22Rv1 (cell line): ENCODE results near the gene CEBPE.

ENCODE experiments used
- H3K27ac ChIP-seq: fragments of 450-650 bp; 2 replicates; pipeline ENCODE4 v1.5.1; 2017
- ZFX ChIP-seq: fragments of 450-650 bp; IDR thresholded peaks from 2 replicates; pipeline ENCODE4 v1.6.1; 2017; ENCODE audit warnings: antibody characterized with exemption, borderline replicate concordance
- TF ChIP-seq, protein P1 (sequence below): fragments of 450-650 bp; IDR thresholded peaks from 2 replicates; pipeline ENCODE4 v1.5.1; 2017; ENCODE audit warnings: mild to moderate bottlenecking

CEBPE gene

DNA sequence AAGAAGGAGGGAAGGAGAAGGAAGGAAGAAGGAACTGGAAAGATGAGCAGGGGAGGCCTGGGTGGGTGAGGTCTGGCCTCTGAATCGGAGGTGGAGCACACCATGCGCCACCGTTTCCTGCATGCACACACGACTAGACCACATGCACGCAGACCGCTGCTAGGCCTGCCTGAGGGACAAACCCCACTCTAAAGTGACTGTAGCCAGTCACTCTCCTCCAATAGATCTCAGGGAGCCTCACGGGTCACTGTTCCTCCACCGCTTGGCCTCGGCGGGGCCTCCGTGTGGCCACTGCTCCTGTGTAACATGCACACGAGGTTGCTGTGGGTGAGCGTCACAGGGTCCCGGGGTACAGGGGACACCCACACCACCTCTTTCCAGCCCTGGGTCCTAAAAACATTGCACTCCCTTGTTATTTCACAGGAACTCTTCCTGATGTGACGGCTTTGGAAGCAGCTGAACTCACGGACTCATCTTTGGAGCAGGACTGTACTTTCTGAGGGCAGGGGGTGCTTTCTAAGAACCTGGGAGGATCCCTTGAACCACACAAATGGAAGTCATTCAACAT is 17.6 kb upstream of the CEBPE start:
- no peak for TF ChIP-seq ZFX
- TF ChIP-seq, protein P1, sequence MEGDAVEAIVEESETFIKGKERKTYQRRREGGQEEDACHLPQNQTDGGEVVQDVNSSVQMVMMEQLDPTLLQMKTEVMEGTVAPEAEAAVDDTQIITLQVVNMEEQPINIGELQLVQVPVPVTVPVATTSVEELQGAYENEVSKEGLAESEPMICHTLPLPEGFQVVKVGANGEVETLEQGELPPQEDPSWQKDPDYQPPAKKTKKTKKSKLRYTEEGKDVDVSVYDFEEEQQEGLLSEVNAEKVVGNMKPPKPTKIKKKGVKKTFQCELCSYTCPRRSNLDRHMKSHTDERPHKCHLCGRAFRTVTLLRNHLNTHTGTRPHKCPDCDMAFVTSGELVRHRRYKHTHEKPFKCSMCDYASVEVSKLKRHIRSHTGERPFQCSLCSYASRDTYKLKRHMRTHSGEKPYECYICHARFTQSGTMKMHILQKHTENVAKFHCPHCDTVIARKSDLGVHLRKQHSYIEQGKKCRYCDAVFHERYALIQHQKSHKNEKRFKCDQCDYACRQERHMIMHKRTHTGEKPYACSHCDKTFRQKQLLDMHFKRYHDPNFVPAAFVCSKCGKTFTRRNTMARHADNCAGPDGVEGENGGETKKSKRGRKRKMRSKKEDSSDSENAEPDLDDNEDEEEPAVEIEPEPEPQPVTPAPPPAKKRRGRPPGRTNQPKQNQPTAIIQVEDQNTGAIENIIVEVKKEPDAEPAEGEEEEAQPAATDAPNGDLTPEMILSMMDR = no peak
- H3K27ac ChIP-seq = no peak overlapping the region

DNA sequence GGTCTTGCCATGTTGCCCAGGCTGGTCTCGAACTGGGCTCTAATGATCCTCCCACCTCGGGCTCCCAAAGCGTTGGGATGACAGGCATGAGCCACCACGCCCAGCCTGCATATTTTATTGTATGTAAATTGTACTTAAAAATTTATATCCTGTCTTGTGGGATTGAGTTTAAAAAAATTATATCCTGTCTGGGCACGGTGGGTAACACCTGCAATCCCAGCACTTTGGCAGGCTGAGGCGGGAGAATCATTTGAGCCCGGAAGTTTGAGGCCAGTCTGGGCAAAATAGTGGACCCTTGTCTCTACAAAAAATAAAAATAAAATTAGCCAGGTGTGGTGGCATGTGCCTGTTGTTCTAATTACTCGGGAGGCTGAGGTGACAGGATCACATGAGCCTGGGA is 13.9 kb upstream of the CEBPE start:
- no peak overlapping the region for H3K27ac ChIP-seq

DNA sequence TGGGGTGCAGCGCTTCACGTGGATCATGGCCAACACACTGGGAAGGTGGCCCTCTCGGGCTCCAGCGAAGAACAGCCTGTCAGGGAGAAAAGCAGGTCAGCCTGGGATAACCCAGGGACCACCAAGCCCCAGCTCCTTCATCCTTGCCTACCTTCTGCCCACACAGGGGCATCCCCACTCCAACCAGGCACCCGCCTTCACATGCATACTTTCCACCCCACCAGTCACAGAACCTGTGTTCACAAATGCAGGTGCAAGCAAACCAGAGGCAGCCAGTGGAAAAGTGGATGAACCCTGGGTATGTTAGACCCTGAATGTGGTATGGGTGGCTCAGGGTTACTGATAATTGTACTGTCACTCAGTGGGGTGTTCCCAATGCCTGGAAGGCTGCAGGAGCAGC is 12.4 kb upstream of the CEBPE start:
- TF ChIP-seq ZFX = no peak
- TF ChIP-seq, protein P1 = no peak
- H3K27ac ChIP-seq = no peak overlapping the region

More for the DNA sequence above, 13.9 kb upstream of the CEBPE start:
- TF ChIP-seq ZFX = no peak
- TF ChIP-seq, protein P1 = no peak

DNA sequence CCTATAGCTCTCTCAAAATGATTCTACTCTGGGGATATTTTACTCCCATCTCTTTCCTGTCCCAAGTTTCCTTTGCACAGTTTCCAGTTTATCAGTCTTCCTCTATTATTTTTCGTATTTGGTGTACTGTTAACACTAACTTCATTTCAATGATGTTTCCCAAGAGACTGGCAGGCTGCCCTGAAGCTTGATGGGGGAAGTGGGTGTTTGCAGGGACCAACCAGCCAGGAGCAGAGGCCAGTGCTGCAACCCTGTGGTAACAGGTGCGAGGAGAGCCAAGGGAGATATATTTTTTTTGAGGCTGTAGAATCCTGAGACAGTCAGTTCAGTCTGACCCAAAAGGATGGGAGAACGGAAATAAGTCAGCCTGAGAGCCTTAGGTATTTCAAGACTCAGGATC is 11.8 kb upstream of the CEBPE start:
- TF ChIP-seq ZFX = no peak
- TF ChIP-seq, protein P1 = no peak
- H3K27ac ChIP-seq = no peak overlapping the region

- no peak overlapping the region for H3K27ac ChIP-seq
- TF ChIP-seq, protein P1 = no peak
- TF ChIP-seq ZFX = no peak
Observed at GRCh38 chr14:23129759-23130316, 10.8 kb upstream of the CEBPE start.

DNA sequence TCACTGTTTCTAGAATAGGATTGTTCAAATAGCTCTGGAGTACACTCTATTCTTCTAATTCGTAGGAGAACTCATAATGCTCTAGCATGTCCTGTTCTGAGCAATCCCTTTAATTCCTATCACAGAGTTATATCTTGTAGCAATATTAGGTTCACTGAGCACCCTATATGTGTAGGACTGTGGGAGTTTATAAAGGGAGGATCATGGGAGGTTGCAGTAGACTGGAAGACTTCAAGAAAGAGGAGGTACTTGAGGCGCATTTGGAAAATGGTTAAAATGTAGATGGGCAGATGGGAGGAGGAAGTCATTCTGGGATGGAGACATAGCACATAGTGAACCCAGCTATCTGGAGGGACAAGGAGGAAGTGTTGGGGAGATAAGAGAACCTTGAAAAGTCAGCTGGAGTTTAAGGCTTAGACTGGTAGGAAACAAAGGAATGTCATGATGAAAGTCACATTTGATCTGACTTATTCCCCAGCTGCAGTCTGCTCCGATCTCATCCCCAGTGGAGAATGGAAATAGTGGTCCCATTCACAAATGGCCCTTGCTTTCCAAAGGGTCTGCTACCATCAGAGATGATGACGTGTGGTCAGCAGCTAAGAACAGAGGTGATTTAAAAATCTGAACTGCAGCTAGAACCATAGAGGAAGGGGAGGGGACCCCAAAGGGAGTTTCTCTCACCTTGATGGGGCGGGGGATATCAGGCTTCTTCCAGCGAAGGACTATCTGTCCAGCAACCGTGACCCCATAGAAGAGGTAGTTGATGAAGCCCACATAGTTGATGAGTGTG is 10.1 kb upstream of the CEBPE start:
- TF ChIP-seq ZFX = no peak
- TF ChIP-seq, protein P1 = no peak
- no peak overlapping the region for H3K27ac ChIP-seq

DNA sequence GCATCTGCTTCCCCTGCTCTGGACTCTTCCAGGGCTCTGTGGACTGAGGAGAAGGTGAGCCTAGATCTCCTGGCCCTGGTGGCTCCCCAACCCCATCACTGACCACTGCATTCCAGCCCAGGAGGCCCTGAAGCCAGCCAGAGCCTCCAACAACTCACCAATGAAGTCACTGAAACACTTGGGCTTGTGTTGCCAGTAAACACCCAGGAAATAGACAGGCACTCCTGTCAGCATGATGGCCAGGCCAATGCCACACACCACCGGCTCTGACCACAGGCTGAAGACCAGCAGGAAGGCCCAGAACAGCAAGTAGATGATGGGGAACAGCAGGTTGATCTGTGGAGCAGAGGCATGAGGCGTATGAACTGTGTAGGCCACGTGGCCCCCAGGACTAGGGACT is 8.8 kb upstream of the CEBPE start:
- TF ChIP-seq, protein P1 = no peak
- TF ChIP-seq ZFX = no peak
- H3K27ac ChIP-seq = no peak overlapping the region
